WERI-Rb-1 (cell line): ENCODE data around the gene MKLN1.
A peak's percentile ranks its signal among the peaks of the same experiment; 100 is the strongest.

Experiments
- DNase-seq: peaks from one replicate; pipeline ENCODE4 v3.0.0-alpha.2; 2020
- H3K27ac ChIP-seq: fragments of 250-450 bp; sonication (Bioruptor Pico); 2 replicates; pipeline ENCODE4 v1.5.1; 2020; ENCODE audit warnings: mild to moderate bottlenecking, moderate library complexity
- H3K27me3 ChIP-seq: fragments of 250-450 bp; sonication (Bioruptor Pico); 2 replicates; pipeline ENCODE4 v1.5.1; 2021; ENCODE audit warnings: mild to moderate bottlenecking, low read depth, moderate library complexity; ENCODE audit not compliant: insufficient read depth, severe bottlenecking
- H3K36me3 ChIP-seq: fragments of 250-450 bp; sonication (Bioruptor Pico); 2 replicates; pipeline ENCODE4 v1.5.1; 2020; ENCODE audit warnings: mild to moderate bottlenecking, moderate library complexity
- H3K4me3 ChIP-seq: 2 replicates; pipeline ENCODE4 v1.5.1; 2011; ENCODE audit warnings: low read depth, mild to moderate bottlenecking, control low read depth, low read length
- H3K9me3 ChIP-seq: fragments of 250-450 bp; sonication (Bioruptor Pico); 2 replicates; pipeline ENCODE4 v1.5.1; 2021; ENCODE audit warnings: mild to moderate bottlenecking, moderate library complexity; ENCODE audit not compliant: severe bottlenecking
- TF ChIP-seq, protein P1 (sequence below): IDR thresholded peaks from 2 replicates; pipeline ENCODE4 v1.5.1; 2011; ENCODE audit warnings: low read depth, mild to moderate bottlenecking, control low read depth, inconsistent platforms, low read length

MKLN1 gene

GRCh38 chr7:131320603-131321002 lies 7.1 kb upstream of the MKLN1 start:
- TF ChIP-seq, protein P1, sequence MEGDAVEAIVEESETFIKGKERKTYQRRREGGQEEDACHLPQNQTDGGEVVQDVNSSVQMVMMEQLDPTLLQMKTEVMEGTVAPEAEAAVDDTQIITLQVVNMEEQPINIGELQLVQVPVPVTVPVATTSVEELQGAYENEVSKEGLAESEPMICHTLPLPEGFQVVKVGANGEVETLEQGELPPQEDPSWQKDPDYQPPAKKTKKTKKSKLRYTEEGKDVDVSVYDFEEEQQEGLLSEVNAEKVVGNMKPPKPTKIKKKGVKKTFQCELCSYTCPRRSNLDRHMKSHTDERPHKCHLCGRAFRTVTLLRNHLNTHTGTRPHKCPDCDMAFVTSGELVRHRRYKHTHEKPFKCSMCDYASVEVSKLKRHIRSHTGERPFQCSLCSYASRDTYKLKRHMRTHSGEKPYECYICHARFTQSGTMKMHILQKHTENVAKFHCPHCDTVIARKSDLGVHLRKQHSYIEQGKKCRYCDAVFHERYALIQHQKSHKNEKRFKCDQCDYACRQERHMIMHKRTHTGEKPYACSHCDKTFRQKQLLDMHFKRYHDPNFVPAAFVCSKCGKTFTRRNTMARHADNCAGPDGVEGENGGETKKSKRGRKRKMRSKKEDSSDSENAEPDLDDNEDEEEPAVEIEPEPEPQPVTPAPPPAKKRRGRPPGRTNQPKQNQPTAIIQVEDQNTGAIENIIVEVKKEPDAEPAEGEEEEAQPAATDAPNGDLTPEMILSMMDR: no peak
- H3K27ac ChIP-seq: no peak overlapping the region
- no peak for DNase-seq
- H3K36me3 ChIP-seq: no peaks in the 10 kb centered on the region
- no peaks in the 10 kb centered on the region for H3K27me3 ChIP-seq
- no peak overlapping the region for H3K4me3 ChIP-seq
- H3K9me3 ChIP-seq: no peaks in the 10 kb centered on the region

GRCh38 chr7:131321656-131322055 lies 6.0 kb upstream of the MKLN1 start:
- TF ChIP-seq, protein P1: no peak
- no peak overlapping the region for H3K27ac ChIP-seq
- no peaks in the 10 kb centered on the region for H3K27me3 ChIP-seq
- H3K9me3 ChIP-seq: no peaks in the 10 kb centered on the region
- DNase-seq: no peak
- H3K36me3 ChIP-seq: no peaks in the 10 kb centered on the region
- H3K4me3 ChIP-seq: no peak overlapping the region

DNA sequence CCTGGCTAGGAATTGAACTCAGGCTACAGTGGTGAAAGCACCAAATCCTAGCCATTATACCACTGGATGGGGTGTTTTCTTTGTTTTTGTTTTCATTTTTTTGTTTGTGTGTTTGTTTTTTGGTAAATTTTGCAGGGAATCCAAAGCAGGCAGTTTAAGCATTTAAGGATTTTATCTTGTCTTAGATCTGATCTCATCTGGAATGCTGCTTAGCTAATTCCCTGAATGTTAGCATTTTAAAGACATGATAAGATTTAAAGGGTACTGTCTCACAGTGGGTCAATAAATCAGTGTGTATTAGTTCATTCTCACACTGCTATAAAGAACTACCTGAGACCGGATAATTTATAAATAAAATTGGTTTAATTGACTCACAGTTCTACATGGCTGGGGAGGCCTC lies 5.6 kb upstream of the MKLN1 start:
- TF ChIP-seq, protein P1: no peak
- Histone ChIP-seq H3K27me3 (no peaks in the 10 kb centered on the region), H3K9me3 (no peaks in the 10 kb centered on the region), H3K27ac (no peak overlapping the region), H3K4me3 (no peak overlapping the region), H3K36me3 (no peaks in the 10 kb centered on the region)
- no peak for DNase-seq

GRCh38 chr7:131322861-131323260 lies 4.8 kb upstream of the MKLN1 start:
- no peak overlapping the region for H3K27ac ChIP-seq
- no peaks in the 10 kb centered on the region for H3K9me3 ChIP-seq
- peaks cover 1% of the 10 kb centered on the region for H3K36me3 ChIP-seq
- H3K4me3 ChIP-seq: no peak overlapping the region
- TF ChIP-seq, protein P1: no peak
- no peaks in the 10 kb centered on the region for H3K27me3 ChIP-seq
- no peak for DNase-seq

- Histone ChIP-seq H3K27me3 (no peaks in the 10 kb centered on the region), H3K36me3 (peaks cover 3% of the 10 kb centered on the region), H3K9me3 (no peaks in the 10 kb centered on the region), H3K27ac (no peak overlapping the region), H3K4me3 (no peak overlapping the region)
- TF ChIP-seq, protein P1: no peak
- DNase-seq: no peak
Measured at GRCh38 chr7:131325179-131325840, 2.4 kb upstream of the MKLN1 start.

GRCh38 chr7:131326576-131326975 lies 1.1 kb upstream of the MKLN1 start:
- DNase-seq: no peak
- Histone ChIP-seq H3K27me3 (no peaks in the 10 kb centered on the region), H3K27ac (no peak overlapping the region), H3K4me3 (peak overlapping the region; percentile 100), H3K36me3 (peaks cover 6% of the 10 kb centered on the region), H3K9me3 (no peaks in the 10 kb centered on the region)
- TF ChIP-seq, protein P1: no peak
